Neural cell (in vitro differentiated cells): ENCODE data around the gene PUM2. TPM values are rescaled to one million over a fixed set of nuclear protein-coding genes. Genes with fewer than 3 reads are reported as not detected.

Experiments used
- H2AFZ ChIP-seq: fragments of 200-600, 300-800 bp; sonication (generic), shearing (Covaris generic); 2 replicates; pipeline ENCODE4 v1.6.0; 2014; ENCODE audit warnings: low read depth, mild to moderate bottlenecking, antibody characterized with exemption, low read length, moderate library complexity
- H3F3A ChIP-seq: fragments of 200-600 bp; shearing (Covaris generic); 2 replicates; pipeline ENCODE4 v1.6.1; 2016; ENCODE audit warnings: mild to moderate bottlenecking, moderate library complexity, mixed read lengths, antibody characterized with exemption, low read length; ENCODE audit not compliant: insufficient read depth, poor library complexity, severe bottlenecking
- H3K27ac ChIP-seq: fragments of 200-600, 300-800 bp; sonication (generic), shearing (Covaris generic); 2 replicates; pipeline ENCODE4 v1.5.1; 2014; ENCODE audit warnings: mild to moderate bottlenecking, low read length, moderate library complexity
- H3K27me3 ChIP-seq: fragments of 300-800, 200-600 bp; sonication (generic), shearing (Covaris generic); 2 replicates; pipeline ENCODE4 v1.6.0; 2014; ENCODE audit warnings: mild to moderate bottlenecking, low read depth, low read length, moderate library complexity; ENCODE audit not compliant: insufficient read depth
- H3K36me3 ChIP-seq: fragments of 300-800, 200-600 bp; sonication (generic), shearing (Covaris generic); 2 replicates; pipeline ENCODE4 v1.5.1; 2014; ENCODE audit warnings: mild to moderate bottlenecking, antibody characterized with exemption, low read length, moderate library complexity; ENCODE audit not compliant: insufficient read depth
- H3K4me2 ChIP-seq: fragments of 300-800, 200-600 bp; sonication (generic), shearing (Covaris generic); 2 replicates; pipeline ENCODE4 v1.6.0; 2014; ENCODE audit warnings: mild to moderate bottlenecking, low read length
- H3K4me3 ChIP-seq: fragments of 300-800, 200-600 bp; sonication (generic), shearing (Covaris generic); 2 replicates; pipeline ENCODE4 v1.5.1; 2014; ENCODE audit warnings: mild to moderate bottlenecking, low read length, moderate library complexity
- H3K79me2 ChIP-seq: fragments of 200-600 bp; shearing (Covaris generic); replicated peaks from 2 replicates; pipeline ENCODE4 v1.6.0; 2014; ENCODE audit warnings: mild to moderate bottlenecking, low read length, moderate library complexity; ENCODE audit not compliant: insufficient read depth
- H3K9ac ChIP-seq: fragments of 300-800, 200-600 bp; sonication (generic), shearing (Covaris generic); 2 replicates; pipeline ENCODE4 v1.6.1; 2016; ENCODE audit warnings: mild to moderate bottlenecking, low read length, mixed read lengths
- H3K9me2 ChIP-seq: fragments of 200-600 bp; shearing (Covaris generic); 2 replicates; pipeline ENCODE4 v1.6.1; 2016; ENCODE audit warnings: mild to moderate bottlenecking, low read length, mixed read lengths; ENCODE audit not compliant: insufficient read depth
- H3K9me3 ChIP-seq: fragments of 200-600, 300-800 bp; sonication (generic), shearing (Covaris generic); 2 replicates; pipeline ENCODE4 v1.6.1; 2016; ENCODE audit warnings: mild to moderate bottlenecking, mixed run types, low read length, moderate library complexity, mixed read lengths
- H4K20me1 ChIP-seq: fragments of 200-600 bp; shearing (Covaris generic); 2 replicates; pipeline ENCODE4 v1.6.1; 2016; ENCODE audit warnings: mild to moderate bottlenecking, mixed run types; ENCODE audit not compliant: insufficient read depth
- EP300 ChIP-seq: fragments of 450-650 bp; conservative IDR thresholded peaks from 2 replicates; pipeline ENCODE4 v1.6.1; 2014; ENCODE audit warnings: antibody characterized with exemption, mild to moderate bottlenecking, moderate library complexity; ENCODE audit not compliant: poor library complexity, severe bottlenecking
- POLR2AphosphoS5 ChIP-seq: IDR thresholded peaks from 2 replicates; pipeline ENCODE4 v1.6.1; 2012
- RAD21 ChIP-seq: fragments of 450-650 bp; conservative IDR thresholded peaks from 2 replicates; pipeline ENCODE4 v1.6.1; 2014; ENCODE audit warnings: antibody characterized with exemption, mild to moderate bottlenecking, moderate library complexity
- REST ChIP-seq: IDR thresholded peaks from 2 replicates; pipeline ENCODE4 v1.6.1; 2012; ENCODE audit warnings: borderline replicate concordance
- SMC3 ChIP-seq: fragments of 450-650 bp; conservative IDR thresholded peaks from 2 replicates; pipeline ENCODE4 v1.6.1; 2014; ENCODE audit warnings: antibody characterized with exemption, mild to moderate bottlenecking, moderate library complexity; ENCODE audit not compliant: poor library complexity
- TAF1 ChIP-seq: IDR thresholded peaks from 2 replicates; pipeline ENCODE4 v1.6.1; 2012; ENCODE audit warnings: low read depth
- polyA plus RNA-seq: library from polyadenylated mRNA; depleted of rRNA; stranded (reverse); fragments of >200 nt; gene quantifications from 2 replicates; pipeline ENCODE4 v1.2.3, GENCODE V29; 2014
- TF ChIP-seq, protein P1 (sequence below): fragments of 450-650 bp; IDR thresholded peaks from 2 replicates; pipeline ENCODE4 v1.5.1; 2014; ENCODE audit warnings: antibody characterized with exemption, mild to moderate bottlenecking, moderate library complexity; ENCODE audit not compliant: poor library complexity, severe bottlenecking

Gene PUM2
- polyA plus RNA-seq, 1 donor from 2014 or later: 37.0 TPM

GRCh38 chr2:20317197-20317596 lies 33.4 kb downstream of the PUM2 start:
- Histone ChIP-seq H3K9ac (no peak overlapping the region), H4K20me1 (peaks cover 4% of the 10 kb centered on the region), H3F3A (no peaks in the 10 kb centered on the region), H2AFZ (no peak overlapping the region), H3K27ac (no peak overlapping the region), H3K4me2 (no peak overlapping the region), H3K79me2 (peaks cover 11% of the 10 kb centered on the region), H3K36me3 (peaks cover 8% of the 10 kb centered on the region), H3K4me3 (no peak overlapping the region), H3K27me3 (no peaks in the 10 kb centered on the region), H3K9me3 (no peaks in the 10 kb centered on the region), H3K9me2 (no peaks in the 10 kb centered on the region)
- TF ChIP-seq, protein P1, sequence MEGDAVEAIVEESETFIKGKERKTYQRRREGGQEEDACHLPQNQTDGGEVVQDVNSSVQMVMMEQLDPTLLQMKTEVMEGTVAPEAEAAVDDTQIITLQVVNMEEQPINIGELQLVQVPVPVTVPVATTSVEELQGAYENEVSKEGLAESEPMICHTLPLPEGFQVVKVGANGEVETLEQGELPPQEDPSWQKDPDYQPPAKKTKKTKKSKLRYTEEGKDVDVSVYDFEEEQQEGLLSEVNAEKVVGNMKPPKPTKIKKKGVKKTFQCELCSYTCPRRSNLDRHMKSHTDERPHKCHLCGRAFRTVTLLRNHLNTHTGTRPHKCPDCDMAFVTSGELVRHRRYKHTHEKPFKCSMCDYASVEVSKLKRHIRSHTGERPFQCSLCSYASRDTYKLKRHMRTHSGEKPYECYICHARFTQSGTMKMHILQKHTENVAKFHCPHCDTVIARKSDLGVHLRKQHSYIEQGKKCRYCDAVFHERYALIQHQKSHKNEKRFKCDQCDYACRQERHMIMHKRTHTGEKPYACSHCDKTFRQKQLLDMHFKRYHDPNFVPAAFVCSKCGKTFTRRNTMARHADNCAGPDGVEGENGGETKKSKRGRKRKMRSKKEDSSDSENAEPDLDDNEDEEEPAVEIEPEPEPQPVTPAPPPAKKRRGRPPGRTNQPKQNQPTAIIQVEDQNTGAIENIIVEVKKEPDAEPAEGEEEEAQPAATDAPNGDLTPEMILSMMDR: no peak

DNA sequence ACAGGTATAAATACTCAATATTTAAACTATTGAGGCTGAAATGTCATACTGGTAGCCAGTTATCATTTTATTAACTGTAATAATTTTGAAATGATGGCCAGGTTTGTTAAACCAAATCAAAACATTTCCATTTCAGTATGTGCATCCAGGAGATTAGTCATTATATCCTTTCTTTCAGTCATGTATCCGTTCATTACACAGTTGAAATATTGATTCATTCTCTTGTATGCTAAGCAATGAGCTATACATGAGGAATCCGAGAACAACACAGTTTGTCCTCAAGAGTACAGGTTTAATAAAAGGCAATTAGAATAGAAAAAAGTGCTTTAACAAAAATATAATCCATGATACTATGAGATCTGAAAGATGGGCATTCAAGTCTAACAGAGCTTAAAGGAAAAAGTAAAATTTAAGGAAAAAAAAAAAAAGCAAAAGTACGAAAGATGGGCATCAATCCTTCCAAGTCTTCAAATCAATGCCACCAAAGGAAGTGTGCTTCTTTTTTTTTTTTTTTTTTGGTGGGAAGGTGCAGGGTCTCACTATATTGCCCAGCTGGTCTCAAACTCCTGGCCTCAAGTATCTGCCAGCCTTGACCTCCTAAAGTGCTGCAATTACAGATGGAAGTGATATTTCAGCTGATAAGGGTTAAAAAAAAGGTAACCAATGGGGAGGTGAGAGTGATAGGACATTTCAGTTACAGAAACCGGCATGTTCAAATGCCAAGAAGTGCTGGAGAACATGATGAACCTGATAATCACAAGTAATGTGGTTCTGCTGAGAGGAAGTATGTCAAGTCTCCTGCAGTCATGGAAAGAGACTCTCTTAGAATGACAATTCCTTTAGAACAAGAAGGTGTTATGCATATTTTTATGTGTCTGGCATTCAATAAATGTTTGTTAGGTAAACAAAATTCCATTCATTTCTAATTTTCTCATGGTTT lies 35.8 kb downstream of the PUM2 start:
- H3K4me2 ChIP-seq: no peak overlapping the region
- no peak overlapping the region for H3K27ac ChIP-seq
- no peak overlapping the region for H3K4me3 ChIP-seq
- no peaks in the 10 kb centered on the region for H3K9me3 ChIP-seq
- no peak overlapping the region for H2AFZ ChIP-seq
- H3K27me3 ChIP-seq: no peaks in the 10 kb centered on the region
- TF ChIP-seq, protein P1: no peak
- TF ChIP-seq TAF1: no peak
- TF ChIP-seq EP300: no peak
- TF ChIP-seq RAD21: no peak
- no peak for TF ChIP-seq POLR2AphosphoS5
- TF ChIP-seq REST: no peak
- TF ChIP-seq SMC3: no peak
- no peaks in the 10 kb centered on the region for H3F3A ChIP-seq
- no peaks in the 10 kb centered on the region for H3K9me2 ChIP-seq
- peaks cover 15% of the 10 kb centered on the region for H3K36me3 ChIP-seq
- H3K9ac ChIP-seq: no peak overlapping the region
- H3K79me2 ChIP-seq: peaks cover 21% of the 10 kb centered on the region
- peaks cover 4% of the 10 kb centered on the region for H4K20me1 ChIP-seq
